ENCODE results near the gene ROR2. TPM values are rescaled to one million over a fixed set of nuclear protein-coding genes. Genes with fewer than 3 reads are reported as not detected.

ROR2 gene
- total and polyA plus RNA-seq, 5 donors from 2014 or later = 0.12 TPM; not detected in 4

DNA sequence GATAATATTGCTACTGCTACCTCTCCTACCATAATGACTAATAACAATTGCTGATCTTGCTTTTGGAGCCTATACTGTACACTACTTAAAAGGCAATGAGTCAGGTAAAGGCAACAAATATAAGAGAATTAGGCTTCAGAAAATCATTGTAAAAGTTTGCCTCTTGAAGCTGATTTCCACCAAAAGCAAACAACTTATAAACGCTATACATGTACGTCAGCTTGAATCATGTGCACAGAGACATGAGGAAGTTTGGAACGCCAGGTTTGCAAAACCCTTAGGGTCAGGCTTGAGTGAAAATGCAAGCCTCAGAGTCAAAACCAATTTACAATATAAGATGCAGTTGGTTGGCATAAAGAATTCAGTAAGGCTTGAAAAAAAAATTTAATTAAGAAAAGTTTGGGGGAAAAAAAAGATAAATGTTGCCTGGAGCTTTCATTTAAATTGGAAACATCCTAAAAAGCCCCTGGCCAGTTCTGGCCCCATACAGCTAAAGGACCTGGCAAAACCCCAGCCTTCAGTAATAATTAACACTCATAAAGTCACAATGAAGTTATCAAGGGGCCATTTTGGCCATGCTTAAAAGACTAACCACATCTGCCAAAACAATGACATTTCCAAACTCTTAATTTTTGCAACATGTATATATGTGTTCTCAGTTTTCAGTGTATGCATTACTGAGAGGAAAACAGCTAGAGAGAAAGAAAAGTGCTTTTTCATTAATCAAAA lies 345.4 kb downstream of the ROR2 start:
- Mint-ChIP-seq H3K36me3 (no peaks in the 10 kb centered on the region), H3K27ac (no peak overlapping the region), H3K4me3 (no peak overlapping the region), H3K27me3 (peaks cover 4% of the 10 kb centered on the region), H3K4me1 (no peaks in the 10 kb centered on the region), H3K9me3 (peaks cover 0 to 1% (median 0%) of the 10 kb centered on the region in 7 donors)
- ATAC-seq (ENCODE audit: low read depth in 2 of 2) (no peak), DNase-seq (no peak)
- peaks cover 5% of the 10 kb centered on the region for H3K27me3 ChIP-seq (ENCODE audit: control insufficient read depth, insufficient read depth, low read length)
- H3K4me1 ChIP-seq (ENCODE audit: control insufficient read depth, insufficient read depth, low read length, poor library complexity, severe bottlenecking) = no peaks in the 10 kb centered on the region
- H3K9me3 ChIP-seq (ENCODE audit: control insufficient read depth in 2 of 2, low read length in 2 of 2) = no peaks in the 10 kb centered on the region
- no peaks in the 10 kb centered on the region for H3K36me3 ChIP-seq (ENCODE audit: control insufficient read depth, insufficient read depth, low read length)
- H3K27ac ChIP-seq (ENCODE audit: insufficient read depth, low read length, poor library complexity, severe bottlenecking) = no peak overlapping the region
- H3K4me3 ChIP-seq (ENCODE audit: low read depth, low read length) = no peak overlapping the region

DNA sequence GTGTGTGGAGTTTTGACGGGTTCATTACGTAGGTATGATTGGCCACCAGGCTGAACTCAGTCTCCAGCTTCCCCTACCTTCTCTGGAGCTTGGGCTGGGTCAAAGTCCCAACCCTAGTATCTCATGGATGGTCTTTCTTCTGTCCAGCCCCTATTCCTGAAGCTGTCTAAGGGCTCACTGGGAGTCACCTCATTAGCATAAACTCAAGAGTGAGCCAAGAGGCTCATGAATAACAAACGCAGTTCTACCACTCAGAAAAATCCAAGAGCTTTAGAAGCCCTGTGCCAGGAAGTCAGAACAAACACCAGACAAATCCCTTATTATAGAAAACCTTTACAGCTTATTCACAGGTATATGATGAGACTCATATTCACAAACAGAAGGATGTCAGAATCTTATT lies 346.1 kb downstream of the ROR2 start:
- Histone ChIP-seq H3K4me1 (ENCODE audit: control insufficient read depth, insufficient read depth, low read length, poor library complexity, severe bottlenecking) (no peaks in the 10 kb centered on the region), H3K27ac (ENCODE audit: insufficient read depth, low read length, poor library complexity, severe bottlenecking) (no peak overlapping the region), H3K27me3 (ENCODE audit: control insufficient read depth, insufficient read depth, low read length) (peaks cover 5% of the 10 kb centered on the region), H3K4me3 (ENCODE audit: low read depth, low read length) (no peak overlapping the region), H3K9me3 (ENCODE audit: control insufficient read depth in 2 of 2, low read length in 2 of 2) (no peaks in the 10 kb centered on the region), H3K36me3 (ENCODE audit: control insufficient read depth, insufficient read depth, low read length) (no peaks in the 10 kb centered on the region)
- H3K4me3 Mint-ChIP-seq = no peak overlapping the region
- no peak overlapping the region for H3K27ac Mint-ChIP-seq
- peaks cover 4% of the 10 kb centered on the region for H3K27me3 Mint-ChIP-seq
- H3K4me1 Mint-ChIP-seq = no peaks in the 10 kb centered on the region
- no peak for DNase-seq
- H3K36me3 Mint-ChIP-seq = no peaks in the 10 kb centered on the region
- H3K9me3 Mint-ChIP-seq = peaks cover 0 to 1% (median 0%) of the 10 kb centered on the region in 7 donors
- ATAC-seq (ENCODE audit: low read depth in 2 of 2) = no peak

DNA sequence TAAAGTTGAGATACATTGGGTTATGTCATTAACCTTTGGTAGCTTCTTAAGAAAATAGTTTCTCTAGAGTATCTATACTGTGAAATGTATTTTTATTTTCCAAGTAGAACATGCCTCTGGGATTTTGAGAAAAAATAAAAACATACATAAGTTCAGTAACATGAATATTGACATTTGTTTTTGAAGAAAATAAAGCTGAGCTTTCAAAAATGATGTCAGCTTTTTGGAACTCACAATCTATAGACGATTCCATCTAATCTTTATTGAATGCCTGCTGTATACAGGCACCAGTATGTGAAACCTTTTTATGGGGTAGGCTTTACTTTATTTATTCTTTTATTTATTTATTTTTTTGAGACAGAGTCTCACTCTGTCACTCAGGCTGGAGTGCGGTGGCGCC lies 350.5 kb downstream of the ROR2 start:
- no peak for DNase-seq
- ATAC-seq (ENCODE audit: low read depth in 2 of 2) = no peak
- H3K27ac Mint-ChIP-seq = no peak overlapping the region
- H3K9me3 Mint-ChIP-seq = peaks cover 0 to 1% (median 0%) of the 10 kb centered on the region in 7 donors
- H3K36me3 Mint-ChIP-seq = no peaks in the 10 kb centered on the region
- Histone ChIP-seq H3K9me3 (ENCODE audit: control insufficient read depth in 2 of 2, low read length in 2 of 2) (no peaks in the 10 kb centered on the region), H3K36me3 (ENCODE audit: control insufficient read depth, insufficient read depth, low read length) (no peaks in the 10 kb centered on the region), H3K4me3 (ENCODE audit: low read depth, low read length) (no peak overlapping the region), H3K27ac (ENCODE audit: insufficient read depth, low read length, poor library complexity, severe bottlenecking) (no peak overlapping the region), H3K4me1 (ENCODE audit: control insufficient read depth, insufficient read depth, low read length, poor library complexity, severe bottlenecking) (no peaks in the 10 kb centered on the region), H3K27me3 (ENCODE audit: control insufficient read depth, insufficient read depth, low read length) (peaks cover 5% of the 10 kb centered on the region)
- H3K27me3 Mint-ChIP-seq = peaks cover 4% of the 10 kb centered on the region
- no peak overlapping the region for H3K4me3 Mint-ChIP-seq
- no peaks in the 10 kb centered on the region for H3K4me1 Mint-ChIP-seq

DNA sequence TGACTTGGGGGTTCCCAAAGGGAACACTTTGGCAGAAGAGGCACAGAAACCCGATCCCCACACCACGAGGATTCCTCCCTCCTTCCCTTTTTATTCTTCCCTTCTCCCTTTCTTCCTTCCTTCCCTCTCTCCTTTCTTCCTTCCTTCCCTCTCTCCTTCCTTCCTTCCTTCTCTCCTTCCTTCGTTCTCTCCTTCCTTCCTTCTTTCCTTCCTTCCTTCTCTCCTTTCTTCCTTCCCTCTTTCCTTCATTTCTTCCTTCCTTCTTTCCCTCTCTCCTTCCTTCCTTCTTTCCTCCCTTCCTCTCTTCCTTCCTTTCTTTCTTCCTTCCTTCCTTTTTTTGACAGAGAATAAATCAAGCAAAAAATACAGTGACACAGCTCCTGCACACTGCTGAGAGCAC lies 358.4 kb downstream of the ROR2 start:
- H3K27ac Mint-ChIP-seq = no peak overlapping the region
- no peaks in the 10 kb centered on the region for H3K9me3 Mint-ChIP-seq
- no peak overlapping the region for H3K4me3 Mint-ChIP-seq
- no peaks in the 10 kb centered on the region for H3K4me1 Mint-ChIP-seq
- H3K36me3 ChIP-seq (ENCODE audit: control insufficient read depth, insufficient read depth, low read length) = no peaks in the 10 kb centered on the region
- ATAC-seq (ENCODE audit: low read depth in 2 of 2) (no peak), DNase-seq (no peak)
- no peak overlapping the region for H3K4me3 ChIP-seq (ENCODE audit: low read depth, low read length)
- H3K9me3 ChIP-seq (ENCODE audit: control insufficient read depth in 2 of 2, low read length in 2 of 2) = no peaks in the 10 kb centered on the region
- no peaks in the 10 kb centered on the region for H3K27me3 ChIP-seq (ENCODE audit: control insufficient read depth, insufficient read depth, low read length)
- no peak overlapping the region for H3K27ac ChIP-seq (ENCODE audit: insufficient read depth, low read length, poor library complexity, severe bottlenecking)
- H3K36me3 Mint-ChIP-seq = no peaks in the 10 kb centered on the region
- no peaks in the 10 kb centered on the region for H3K27me3 Mint-ChIP-seq
- H3K4me1 ChIP-seq (ENCODE audit: control insufficient read depth, insufficient read depth, low read length, poor library complexity, severe bottlenecking) = no peaks in the 10 kb centered on the region

DNA sequence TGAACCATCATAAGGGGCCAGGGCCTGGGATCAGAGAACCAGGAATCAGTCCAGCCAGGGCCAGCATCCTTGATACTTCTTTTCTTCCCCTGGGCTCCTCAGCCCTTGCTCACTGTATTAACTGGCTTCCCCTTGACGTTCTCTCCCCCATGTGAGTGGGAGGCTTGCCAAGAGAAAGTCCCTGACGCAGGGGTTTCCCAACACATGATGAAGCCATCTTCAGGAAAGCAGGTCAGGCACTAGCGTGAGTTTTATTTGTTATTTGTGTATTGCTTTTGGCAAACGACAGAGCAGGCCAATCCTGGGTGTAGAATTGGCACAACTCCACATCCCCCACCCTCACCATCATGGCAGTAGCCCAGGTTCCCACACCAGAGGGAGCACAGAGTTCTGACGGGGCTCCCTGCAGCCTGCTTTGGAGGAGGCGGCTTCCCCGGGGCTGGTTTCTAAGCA lies 360.9 kb downstream of the ROR2 start:
- no peaks in the 10 kb centered on the region for H3K27me3 Mint-ChIP-seq
- Histone ChIP-seq H3K27me3 (ENCODE audit: control insufficient read depth, insufficient read depth, low read length) (no peaks in the 10 kb centered on the region), H3K36me3 (ENCODE audit: control insufficient read depth, insufficient read depth, low read length) (no peaks in the 10 kb centered on the region), H3K9me3 (ENCODE audit: control insufficient read depth in 2 of 2, low read length in 2 of 2) (no peaks in the 10 kb centered on the region), H3K4me1 (ENCODE audit: control insufficient read depth, insufficient read depth, low read length, poor library complexity, severe bottlenecking) (no peaks in the 10 kb centered on the region), H3K27ac (ENCODE audit: insufficient read depth, low read length, poor library complexity, severe bottlenecking) (no peak overlapping the region), H3K4me3 (ENCODE audit: low read depth, low read length) (no peak overlapping the region)
- no peak for DNase-seq
- H3K4me1 Mint-ChIP-seq = no peaks in the 10 kb centered on the region
- H3K36me3 Mint-ChIP-seq = no peaks in the 10 kb centered on the region
- ATAC-seq (ENCODE audit: low read depth in 2 of 2) = no peak
- no peak overlapping the region for H3K27ac Mint-ChIP-seq
- H3K9me3 Mint-ChIP-seq = no peaks in the 10 kb centered on the region
- H3K4me3 Mint-ChIP-seq = no peak overlapping the region

DNA sequence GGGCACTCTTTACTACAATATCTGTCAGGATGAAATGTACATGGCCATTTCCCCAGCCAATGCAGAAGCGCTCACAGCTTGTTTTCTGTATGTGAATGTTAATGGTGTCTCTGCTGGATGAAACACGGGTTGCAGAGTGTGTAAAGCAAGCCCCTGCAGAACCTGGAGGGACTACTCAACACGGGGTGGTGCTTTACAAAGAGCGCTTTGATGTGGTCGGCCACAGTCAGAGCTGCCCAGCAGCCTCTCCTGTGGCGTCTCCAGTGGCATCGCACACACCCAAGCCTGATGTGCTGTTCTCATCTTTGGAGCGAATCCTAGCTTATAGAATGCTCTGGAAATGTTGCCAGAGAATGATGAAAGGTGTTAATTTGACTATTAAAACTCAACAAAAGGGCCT lies 363.7 kb downstream of the ROR2 start:
- H3K27ac ChIP-seq (ENCODE audit: insufficient read depth, low read length, poor library complexity, severe bottlenecking) = no peak overlapping the region
- DNase-seq = no peak
- H3K27ac Mint-ChIP-seq = no peak overlapping the region
- no peaks in the 10 kb centered on the region for H3K9me3 ChIP-seq (ENCODE audit: control insufficient read depth in 2 of 2, low read length in 2 of 2)
- no peaks in the 10 kb centered on the region for H3K4me1 ChIP-seq (ENCODE audit: control insufficient read depth, insufficient read depth, low read length, poor library complexity, severe bottlenecking)
- H3K4me3 ChIP-seq (ENCODE audit: low read depth, low read length) = no peak overlapping the region
- H3K9me3 Mint-ChIP-seq = no peaks in the 10 kb centered on the region
- H3K27me3 Mint-ChIP-seq = peaks cover 4% of the 10 kb centered on the region
- no peaks in the 10 kb centered on the region for H3K4me1 Mint-ChIP-seq
- no peak for ATAC-seq (ENCODE audit: low read depth in 2 of 2)
- H3K36me3 Mint-ChIP-seq = no peaks in the 10 kb centered on the region
- no peaks in the 10 kb centered on the region for H3K27me3 ChIP-seq (ENCODE audit: control insufficient read depth, insufficient read depth, low read length)
- H3K36me3 ChIP-seq (ENCODE audit: control insufficient read depth, insufficient read depth, low read length) = no peaks in the 10 kb centered on the region
- H3K4me3 Mint-ChIP-seq = no peak overlapping the region

DNA sequence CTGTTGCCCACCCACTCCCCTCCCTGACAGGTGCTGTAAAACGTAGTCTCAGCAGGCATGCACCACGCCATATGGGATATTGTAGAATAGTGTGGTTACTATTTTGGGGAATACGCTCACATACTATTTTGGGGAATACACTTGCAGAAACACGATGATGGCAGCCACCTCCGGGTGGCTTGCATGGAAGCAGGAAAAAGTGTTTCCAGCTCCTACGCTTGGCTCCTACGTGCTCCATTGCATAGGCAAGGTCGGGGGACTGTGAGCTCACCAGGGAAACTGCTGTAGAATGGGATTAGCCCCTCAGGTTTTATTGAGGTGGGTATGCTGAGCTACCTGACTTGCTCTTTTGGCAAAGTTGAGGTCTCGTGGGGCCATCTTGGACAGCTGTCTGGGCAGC lies 366.1 kb downstream of the ROR2 start:
- no peak overlapping the region for H3K27ac ChIP-seq (ENCODE audit: insufficient read depth, low read length, poor library complexity, severe bottlenecking)
- H3K27me3 ChIP-seq (ENCODE audit: control insufficient read depth, insufficient read depth, low read length) = no peaks in the 10 kb centered on the region
- no peaks in the 10 kb centered on the region for H3K9me3 ChIP-seq (ENCODE audit: control insufficient read depth in 2 of 2, low read length in 2 of 2)
- no peaks in the 10 kb centered on the region for H3K36me3 ChIP-seq (ENCODE audit: control insufficient read depth, insufficient read depth, low read length)
- H3K4me1 ChIP-seq (ENCODE audit: control insufficient read depth, insufficient read depth, low read length, poor library complexity, severe bottlenecking) = no peaks in the 10 kb centered on the region
- no peaks in the 10 kb centered on the region for H3K9me3 Mint-ChIP-seq
- H3K4me3 ChIP-seq (ENCODE audit: low read depth, low read length) = no peak overlapping the region
- ATAC-seq (ENCODE audit: low read depth in 2 of 2) (no peak), DNase-seq (no peak)
- H3K4me1 Mint-ChIP-seq = no peaks in the 10 kb centered on the region
- H3K27ac Mint-ChIP-seq = no peak overlapping the region
- no peak overlapping the region for H3K4me3 Mint-ChIP-seq
- H3K27me3 Mint-ChIP-seq = peaks cover 4% of the 10 kb centered on the region
- no peaks in the 10 kb centered on the region for H3K36me3 Mint-ChIP-seq

DNA sequence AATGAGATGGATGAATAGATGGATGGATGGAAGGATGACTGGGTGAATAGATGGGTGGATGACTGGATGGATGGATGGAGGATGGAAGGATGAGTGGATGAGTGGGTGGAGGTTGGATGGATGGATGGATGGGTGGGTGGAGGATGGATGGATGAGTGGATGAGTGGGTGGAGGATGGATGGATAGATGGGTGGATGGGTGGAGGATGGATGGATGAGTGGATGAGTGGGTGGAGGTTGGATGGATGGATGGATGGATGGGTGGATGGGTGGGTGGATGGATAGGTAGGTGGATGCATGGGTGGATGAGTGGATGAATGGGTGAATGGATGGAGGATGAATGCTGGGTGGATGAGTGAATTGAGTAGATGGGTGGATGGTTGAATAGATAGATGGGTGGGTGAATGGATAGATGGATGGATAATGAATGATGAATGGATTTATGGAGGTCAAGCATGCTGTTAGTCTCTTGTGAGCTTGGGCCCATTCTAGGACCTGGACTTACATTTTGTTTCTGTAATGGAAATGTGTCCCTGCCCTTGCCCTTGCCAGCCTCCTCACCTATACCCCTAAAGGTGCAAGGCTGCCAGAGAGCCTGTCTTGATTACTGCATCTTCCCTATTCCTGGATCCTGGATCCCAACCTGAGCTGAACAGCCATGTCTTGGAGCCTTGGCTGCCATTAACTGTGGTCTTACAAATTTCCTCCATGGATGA lies 366.7 kb downstream of the ROR2 start:
- DNase-seq (no peak), ATAC-seq (ENCODE audit: low read depth in 2 of 2) (no peak)
- Histone ChIP-seq H3K4me1 (ENCODE audit: control insufficient read depth, insufficient read depth, low read length, poor library complexity, severe bottlenecking) (no peaks in the 10 kb centered on the region), H3K36me3 (ENCODE audit: control insufficient read depth, insufficient read depth, low read length) (no peaks in the 10 kb centered on the region), H3K9me3 (ENCODE audit: control insufficient read depth in 2 of 2, low read length in 2 of 2) (no peaks in the 10 kb centered on the region), H3K4me3 (ENCODE audit: low read depth, low read length) (no peak overlapping the region), H3K27ac (ENCODE audit: insufficient read depth, low read length, poor library complexity, severe bottlenecking) (no peak overlapping the region), H3K27me3 (ENCODE audit: control insufficient read depth, insufficient read depth, low read length) (no peaks in the 10 kb centered on the region)
- Mint-ChIP-seq H3K4me3 (no peak overlapping the region), H3K4me1 (no peaks in the 10 kb centered on the region), H3K27ac (no peak overlapping the region), H3K9me3 (no peaks in the 10 kb centered on the region), H3K36me3 (no peaks in the 10 kb centered on the region), H3K27me3 (peaks cover 4% of the 10 kb centered on the region)

All from CD4-positive, CD25-positive, alpha-beta regulatory T cell (primary cell).